Activated T-cell treated with anti-CD3 and anti-CD28 coated beads, Interleukin-2, amount 50 U/mL, for 4 hours (primary cell): Measurements from ENCODE around the gene HSF5. TPM values are rescaled to one million over a fixed set of nuclear protein-coding genes. Genes with fewer than 3 reads are reported as not detected.

Experiments used
- ATAC-seq, 2 donors: fragments of 200-7000 bp; cut with Tn5 transposase; one replicate each; pipeline ENCODE4 v1.10.0; 2021
- DNase-seq: peaks from one replicate; pipeline ENCODE4 v3.0.0-alpha.2; 2020
- H3K27me3 Mint-ChIP-seq: one replicate; pipeline ENCODE4 v1.8.0; 2021; ENCODE audit warnings: low read depth, mixed read lengths
- H3K36me3 Mint-ChIP-seq: one replicate; pipeline ENCODE4 v1.8.0; 2022; ENCODE audit warnings: mixed read lengths; ENCODE audit not compliant: insufficient read depth
- H3K4me1 Mint-ChIP-seq: one replicate; pipeline ENCODE4 v1.8.0; 2021; ENCODE audit warnings: low read depth, mixed read lengths
- H3K4me3 Mint-ChIP-seq: one replicate; pipeline ENCODE4 v1.8.0; 2021; ENCODE audit warnings: mild to moderate bottlenecking, moderate library complexity, mixed read lengths
- H3K9me3 Mint-ChIP-seq: one replicate; pipeline ENCODE4 v1.8.0; 2021; ENCODE audit warnings: mixed read lengths
- total RNA-seq, 3 donors: library from RNA; stranded (reverse); gene quantifications; one replicate each; pipeline ENCODE4 v1.2.1, GENCODE V29; 2021

The HSF5 gene, protein sequence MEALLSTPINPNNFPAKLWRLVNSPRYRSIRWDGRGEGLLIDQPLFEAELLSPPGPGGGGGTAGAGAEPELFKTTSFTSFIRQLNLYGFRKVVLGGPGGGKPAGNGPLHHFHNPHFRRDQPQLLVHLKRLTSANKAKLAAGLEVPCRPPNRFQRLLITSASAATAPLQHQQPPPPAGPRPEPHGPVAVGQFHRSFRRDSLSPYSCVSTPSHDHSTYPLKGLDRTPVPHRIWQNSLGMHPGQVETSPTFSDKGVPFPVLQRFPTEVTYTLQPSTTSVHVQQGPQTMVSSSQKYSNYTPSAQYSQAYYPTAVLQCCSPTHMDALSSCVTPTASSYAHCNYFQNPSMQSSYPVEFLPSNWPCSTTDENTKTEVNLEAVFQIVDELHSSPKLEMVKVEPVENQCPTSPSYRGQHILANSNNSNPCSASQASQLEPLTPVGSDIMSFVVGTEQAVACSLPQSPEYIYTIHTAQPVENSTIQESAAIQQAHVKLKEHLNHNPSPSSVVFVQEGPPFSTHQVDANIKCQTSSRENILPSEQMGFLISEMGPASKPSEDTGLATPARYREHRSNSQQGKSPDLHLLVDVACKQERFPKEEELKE
- total RNA-seq: 1 to 10 TPM; 4.4 to 5.1 (median 5.0) TPM

DNA sequence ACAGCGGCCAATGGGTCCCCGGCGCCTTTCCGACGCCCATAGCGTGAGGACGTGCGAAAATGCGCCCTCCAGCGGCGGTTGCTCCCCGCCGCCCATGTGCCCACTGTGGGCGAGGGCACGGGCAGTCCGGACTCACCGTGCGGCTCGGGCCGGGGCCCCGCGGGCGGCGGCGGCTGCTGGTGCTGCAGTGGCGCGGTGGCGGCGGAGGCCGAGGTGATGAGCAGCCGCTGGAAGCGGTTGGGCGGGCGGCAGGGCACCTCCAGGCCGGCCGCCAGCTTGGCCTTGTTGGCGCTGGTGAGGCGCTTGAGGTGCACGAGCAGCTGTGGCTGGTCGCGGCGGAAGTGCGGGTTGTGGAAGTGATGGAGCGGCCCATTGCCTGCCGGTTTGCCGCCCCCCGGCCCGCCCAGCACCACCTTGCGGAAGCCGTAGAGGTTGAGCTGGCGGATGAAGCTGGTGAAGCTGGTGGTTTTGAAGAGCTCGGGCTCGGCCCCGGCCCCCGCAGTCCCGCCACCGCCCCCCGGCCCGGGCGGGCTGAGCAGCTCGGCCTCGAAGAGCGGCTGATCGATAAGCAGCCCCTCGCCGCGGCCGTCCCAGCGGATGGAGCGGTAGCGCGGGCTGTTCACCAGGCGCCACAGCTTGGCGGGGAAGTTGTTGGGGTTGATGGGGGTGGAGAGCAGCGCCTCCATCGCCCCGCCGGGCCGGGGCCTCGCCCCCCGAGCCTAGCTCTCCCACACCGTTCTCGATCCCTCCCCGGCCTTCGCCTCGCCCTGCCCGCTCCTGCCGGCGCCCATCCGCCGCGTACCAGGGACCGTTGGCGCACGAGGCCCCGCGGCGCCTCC is at the start of gene HSF5:
Gene HSF5, minus strand, starts transcription at position 820 of the 839 bp plus-strand sequence. Its CDS starts 134 bp downstream, at position 686.
- no peaks in the 10 kb centered on the region for H3K27me3 Mint-ChIP-seq
- peak within 1 kb of the TSS; percentile 59 for H3K4me3 Mint-ChIP-seq
- peaks cover 15% of the 10 kb centered on the region for H3K4me1 Mint-ChIP-seq
- DNase-seq (peak; percentile 65), ATAC-seq (peak; percentile 81 to 82)
- H3K36me3 Mint-ChIP-seq: peaks cover 24% of the 10 kb centered on the region
- H3K9me3 Mint-ChIP-seq: no peaks in the 10 kb centered on the region

DNA sequence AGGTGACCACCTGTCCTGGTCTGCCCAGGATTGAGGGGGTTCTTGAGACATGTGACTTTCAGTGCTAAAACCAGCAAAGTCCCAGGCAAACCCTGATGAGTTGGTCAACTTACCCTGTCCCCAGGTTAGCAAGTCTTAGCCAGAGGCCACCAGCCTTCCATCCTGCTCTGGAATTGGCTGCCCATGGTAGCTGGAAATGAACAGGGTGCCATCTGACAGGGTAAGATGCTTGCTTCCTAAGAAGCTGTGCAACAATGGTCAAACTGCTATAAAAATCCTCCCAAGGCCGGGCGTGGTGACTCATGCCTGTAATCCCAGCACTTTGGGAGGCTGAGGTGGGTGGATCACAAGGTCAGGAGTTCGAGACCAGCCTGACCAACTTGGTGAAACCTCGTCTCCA is 49.1 kb upstream of the HSF5 start:
- H3K4me3 Mint-ChIP-seq: no peak overlapping the region
- ATAC-seq: no peak
- H3K4me1 Mint-ChIP-seq: no peaks in the 10 kb centered on the region
- H3K36me3 Mint-ChIP-seq: no peaks in the 10 kb centered on the region
- H3K27me3 Mint-ChIP-seq: peaks cover 13% of the 10 kb centered on the region
- H3K9me3 Mint-ChIP-seq: no peaks in the 10 kb centered on the region
- no peak for DNase-seq

DNA sequence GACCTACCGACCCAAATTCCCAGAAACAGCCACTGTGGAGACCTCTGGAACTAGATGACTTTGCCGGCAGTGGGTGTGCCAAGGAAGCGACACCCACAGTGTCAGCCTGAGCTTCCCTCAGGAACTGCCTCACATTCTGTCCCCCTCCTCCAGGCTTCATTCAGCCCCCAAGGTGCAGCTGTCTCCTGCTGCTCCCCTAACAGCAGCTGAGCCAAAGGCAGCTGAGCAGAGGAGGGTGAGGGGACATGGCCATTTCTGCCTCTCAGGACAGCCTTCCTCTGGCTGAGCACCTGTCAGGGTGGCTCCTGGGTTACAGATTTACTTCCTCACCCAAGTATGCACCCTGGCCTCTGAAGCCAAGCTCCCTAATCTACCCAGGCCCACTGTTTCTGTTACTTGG is 48.3 kb upstream of the HSF5 start:
- no peak for DNase-seq

DNA sequence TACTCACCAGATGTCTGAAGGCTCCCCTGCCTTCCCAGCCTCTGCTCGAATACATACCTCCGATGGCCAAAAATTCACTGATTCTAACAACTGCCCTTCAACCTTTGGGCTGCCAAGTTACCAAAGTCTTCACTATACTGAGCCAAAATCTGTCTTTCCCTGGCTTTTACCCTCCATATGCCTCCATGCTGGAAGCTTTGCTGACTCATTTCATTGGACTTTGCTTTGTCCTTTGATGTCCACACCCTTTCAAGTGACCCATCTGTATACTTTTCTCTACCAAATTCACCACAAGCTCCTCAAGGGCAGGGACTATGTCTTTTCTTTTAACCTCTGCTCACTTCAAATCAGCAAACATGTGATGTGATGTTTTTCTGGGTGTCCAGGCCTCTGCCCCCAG is 47.2 kb upstream of the HSF5 start:
- no peak for DNase-seq

More for the DNA sequence above, 48.3 kb upstream of the HSF5 start:
- H3K4me3 Mint-ChIP-seq: no peak overlapping the region
- no peaks in the 10 kb centered on the region for H3K9me3 Mint-ChIP-seq
- no peaks in the 10 kb centered on the region for H3K36me3 Mint-ChIP-seq
- H3K27me3 Mint-ChIP-seq: peaks cover 13% of the 10 kb centered on the region
- no peak for ATAC-seq
- no peaks in the 10 kb centered on the region for H3K4me1 Mint-ChIP-seq

DNA sequence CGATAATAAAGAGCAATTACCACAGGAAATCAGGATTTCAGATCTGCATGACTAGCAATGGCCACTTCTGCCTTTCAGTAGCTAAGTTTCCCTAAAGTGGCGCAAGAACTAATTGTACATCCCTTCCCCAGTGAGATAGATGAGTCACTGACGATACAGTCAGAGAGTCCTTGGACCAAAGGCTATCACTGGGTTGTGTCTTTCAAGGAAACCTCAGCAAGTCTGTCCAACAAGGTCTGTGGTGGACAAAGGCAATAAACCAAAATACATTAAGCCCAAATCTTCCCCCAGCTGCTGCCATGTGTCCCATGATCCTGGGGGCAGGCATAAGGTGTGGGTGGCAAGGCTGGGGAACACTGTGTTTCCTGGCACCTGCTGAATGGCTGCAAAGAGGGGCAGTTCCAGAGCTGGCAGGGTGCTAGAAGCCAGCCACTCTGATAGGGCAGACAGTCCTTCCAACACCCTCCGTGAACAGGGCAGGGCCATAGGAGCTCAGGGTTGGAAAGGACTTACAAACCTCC is 46.8 kb upstream of the HSF5 start:
- H3K4me1 Mint-ChIP-seq: no peaks in the 10 kb centered on the region
- no peak for ATAC-seq

More for the DNA sequence above, 47.2 kb upstream of the HSF5 start:
- Mint-ChIP-seq H3K9me3 (no peaks in the 10 kb centered on the region), H3K36me3 (no peaks in the 10 kb centered on the region), H3K4me3 (no peak overlapping the region), H3K4me1 (no peaks in the 10 kb centered on the region), H3K27me3 (peaks cover 13% of the 10 kb centered on the region)
- no peak for ATAC-seq

DNA sequence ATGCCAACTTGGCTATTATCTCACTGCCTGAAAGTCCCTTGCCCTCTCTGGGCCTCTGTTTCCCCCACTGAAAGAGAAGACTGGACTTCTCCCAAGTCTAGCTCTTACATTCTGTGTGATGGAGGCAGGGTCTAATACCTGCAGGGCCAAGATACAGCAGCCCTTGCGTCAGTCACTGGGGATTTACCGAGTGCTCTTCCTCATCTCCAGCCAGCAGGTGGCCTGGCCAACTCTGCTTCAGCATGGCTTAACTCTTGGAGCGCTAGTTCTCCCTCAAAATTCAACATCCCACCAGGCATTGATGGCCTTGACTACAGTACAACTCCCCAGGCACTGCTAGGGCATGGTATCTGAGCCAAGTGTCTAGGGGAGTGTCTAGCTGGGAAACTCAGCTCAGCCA is 46.1 kb upstream of the HSF5 start:
- H3K4me1 Mint-ChIP-seq: no peaks in the 10 kb centered on the region
- H3K4me3 Mint-ChIP-seq: no peak overlapping the region
- H3K27me3 Mint-ChIP-seq: peaks cover 17% of the 10 kb centered on the region
- ATAC-seq (no peak), DNase-seq (no peak)
- no peaks in the 10 kb centered on the region for H3K36me3 Mint-ChIP-seq
- no peaks in the 10 kb centered on the region for H3K9me3 Mint-ChIP-seq

More for the DNA sequence above, 46.8 kb upstream of the HSF5 start:
- H3K9me3 Mint-ChIP-seq: no peaks in the 10 kb centered on the region
- H3K36me3 Mint-ChIP-seq: no peaks in the 10 kb centered on the region
- H3K4me3 Mint-ChIP-seq: no peak overlapping the region
- no peak for DNase-seq
- peaks cover 13% of the 10 kb centered on the region for H3K27me3 Mint-ChIP-seq

DNA sequence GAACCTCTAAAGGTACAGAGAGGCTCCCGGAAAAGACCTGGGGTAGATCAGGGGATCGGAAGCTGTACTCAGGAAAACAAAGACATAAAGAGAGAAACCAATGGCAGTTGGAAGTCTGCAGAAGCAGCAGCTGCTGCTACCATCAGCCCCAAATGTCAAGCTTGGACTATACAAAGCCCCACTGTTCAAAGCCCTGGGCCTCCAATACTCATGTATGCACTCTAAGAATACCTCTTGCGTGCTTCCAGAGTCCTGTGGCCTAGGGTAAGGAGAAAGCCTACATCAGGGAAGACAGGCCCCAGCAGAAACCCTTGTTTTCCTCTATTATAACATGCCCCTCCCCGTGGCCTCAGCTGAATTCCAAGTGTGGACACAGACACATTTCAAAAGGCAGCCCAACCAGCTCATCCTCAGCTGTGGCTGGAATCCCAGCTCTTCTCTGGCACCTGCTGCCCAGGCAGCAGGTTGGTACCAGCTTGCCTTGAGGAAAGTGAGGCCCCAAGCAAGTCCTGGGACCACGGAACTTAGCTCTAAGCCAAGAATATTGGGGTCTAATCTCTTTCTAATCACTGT is 45.5 kb upstream of the HSF5 start:
- ATAC-seq: no peak
- no peaks in the 10 kb centered on the region for H3K9me3 Mint-ChIP-seq
- peaks cover 18% of the 10 kb centered on the region for H3K27me3 Mint-ChIP-seq
- H3K4me3 Mint-ChIP-seq: no peak overlapping the region
- no peaks in the 10 kb centered on the region for H3K4me1 Mint-ChIP-seq
- DNase-seq: no peak
- no peaks in the 10 kb centered on the region for H3K36me3 Mint-ChIP-seq

DNA sequence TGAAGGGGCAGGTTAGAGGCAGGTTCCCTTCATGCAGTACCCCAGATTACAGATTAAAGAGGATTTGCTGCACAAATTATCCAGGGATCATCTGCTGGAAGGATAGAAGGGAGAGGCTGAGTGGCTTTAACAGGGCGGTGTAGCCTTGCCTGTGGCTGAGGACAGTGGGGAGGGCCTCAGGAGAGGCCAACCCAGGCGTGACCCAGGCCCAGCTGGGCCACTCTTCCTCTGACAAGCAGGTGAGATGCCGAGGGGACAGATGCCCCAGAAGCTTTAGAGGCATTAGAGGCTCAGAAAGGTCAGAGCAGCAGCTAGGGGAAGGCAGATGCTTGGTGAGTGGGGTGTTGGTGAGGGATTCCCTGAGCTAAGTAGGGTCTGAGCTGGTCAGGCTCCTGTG is 44.3 kb upstream of the HSF5 start:
- ATAC-seq: no peak
- Mint-ChIP-seq H3K4me3 (peak overlapping the region; percentile 3), H3K4me1 (no peaks in the 10 kb centered on the region), H3K36me3 (no peaks in the 10 kb centered on the region), H3K27me3 (peaks cover 18% of the 10 kb centered on the region), H3K9me3 (no peaks in the 10 kb centered on the region)
- DNase-seq: no peak

DNA sequence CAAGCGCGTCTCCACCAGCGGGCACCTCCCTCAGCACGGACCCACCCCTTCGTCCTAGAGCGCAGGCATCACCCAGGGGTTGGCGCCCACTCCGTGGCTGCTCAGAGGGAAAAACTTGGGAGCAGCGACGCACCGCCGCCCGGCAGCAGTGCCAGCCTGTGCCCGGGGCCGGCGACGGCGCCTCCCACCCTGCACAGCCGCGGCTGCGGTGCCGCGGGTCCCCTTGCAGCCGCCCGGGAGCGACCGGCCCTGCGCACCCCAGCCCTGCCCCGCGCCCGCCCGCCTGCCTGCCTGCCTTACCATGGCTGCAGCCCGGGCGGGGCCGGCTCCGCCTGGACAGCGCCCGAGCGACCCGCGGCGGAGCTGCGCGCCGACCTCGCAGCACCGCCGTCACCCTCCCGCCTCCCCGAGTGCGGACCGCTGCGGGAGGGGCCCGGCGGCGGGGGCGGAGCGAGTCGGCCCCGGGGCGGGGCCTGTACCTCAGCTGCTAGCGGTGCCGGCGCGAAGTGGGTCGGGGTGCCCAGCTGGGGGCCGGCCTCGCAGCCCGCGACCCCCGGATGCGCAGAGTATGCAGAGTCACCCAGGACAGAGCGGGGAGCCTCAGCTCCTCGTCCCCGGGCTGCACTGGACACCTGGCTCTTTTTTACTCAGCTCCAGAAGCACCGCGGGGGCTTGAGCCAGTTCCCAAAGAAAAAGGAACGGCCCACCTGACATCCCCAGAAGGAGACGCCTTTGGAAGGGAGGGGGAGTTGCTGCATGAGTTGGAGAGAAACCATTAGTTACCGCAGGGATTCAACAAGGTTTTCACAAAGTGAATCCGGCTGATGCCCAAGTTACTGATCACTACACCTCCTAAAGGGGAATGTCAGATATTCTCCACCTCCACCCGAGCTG is 43.7 kb upstream of the HSF5 start:
- Mint-ChIP-seq H3K27me3 (peaks cover 18% of the 10 kb centered on the region), H3K36me3 (no peaks in the 10 kb centered on the region), H3K9me3 (no peaks in the 10 kb centered on the region), H3K4me3 (peak overlapping the region; percentile 56), H3K4me1 (no peaks in the 10 kb centered on the region)
- peak; percentile 55 for DNase-seq
- ATAC-seq: peak; percentile 93 to 95

DNA sequence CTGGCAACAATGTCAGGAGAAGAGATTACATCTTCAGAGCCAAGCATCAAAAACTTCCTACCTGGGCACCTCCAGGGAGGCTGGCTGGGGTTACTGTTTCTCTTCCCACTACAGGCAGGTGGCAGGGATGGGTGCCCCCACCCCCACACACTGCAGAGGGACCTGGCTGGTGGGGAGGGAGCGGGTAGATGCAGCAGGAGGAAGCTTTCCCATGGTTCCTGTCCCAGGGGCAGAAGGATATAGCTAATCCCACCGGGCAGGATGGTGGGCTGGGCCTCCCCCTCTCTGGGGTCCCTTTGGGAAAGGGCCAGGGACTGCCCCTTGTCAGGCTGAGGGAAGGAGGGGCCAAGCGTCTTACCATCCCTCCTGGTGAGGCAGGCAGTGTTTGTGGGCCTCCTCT is 42.9 kb upstream of the HSF5 start:
- peak overlapping the region; percentile 60 for H3K4me3 Mint-ChIP-seq

DNA sequence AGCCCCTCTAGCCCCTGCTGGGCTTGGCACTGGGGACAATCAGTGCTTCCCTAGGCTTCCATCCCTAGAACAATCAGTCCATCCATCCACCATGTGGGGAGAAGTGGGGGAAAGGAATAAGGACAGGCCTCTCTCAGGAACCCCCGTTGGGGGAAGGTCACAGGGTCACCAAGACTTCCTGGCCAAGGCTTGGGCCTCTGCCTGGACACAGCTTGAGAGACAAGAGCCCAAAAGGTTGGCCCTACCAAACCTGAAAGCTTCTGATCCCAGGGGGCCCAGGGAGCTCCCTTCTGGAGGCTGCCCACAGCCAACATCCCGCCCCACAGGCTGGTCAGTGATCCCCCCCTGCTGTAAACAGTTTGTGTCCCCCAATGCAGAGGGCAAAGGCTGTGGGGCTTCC is 42.4 kb upstream of the HSF5 start:
- no peak for ATAC-seq
- Mint-ChIP-seq H3K4me3 (peak overlapping the region; percentile 60), H3K36me3 (no peaks in the 10 kb centered on the region)

More for the DNA sequence above, 42.9 kb upstream of the HSF5 start:
- Mint-ChIP-seq H3K27me3 (peaks cover 17% of the 10 kb centered on the region), H3K9me3 (no peaks in the 10 kb centered on the region), H3K36me3 (no peaks in the 10 kb centered on the region), H3K4me1 (no peaks in the 10 kb centered on the region)
- ATAC-seq (no peak), DNase-seq (no peak)

DNA sequence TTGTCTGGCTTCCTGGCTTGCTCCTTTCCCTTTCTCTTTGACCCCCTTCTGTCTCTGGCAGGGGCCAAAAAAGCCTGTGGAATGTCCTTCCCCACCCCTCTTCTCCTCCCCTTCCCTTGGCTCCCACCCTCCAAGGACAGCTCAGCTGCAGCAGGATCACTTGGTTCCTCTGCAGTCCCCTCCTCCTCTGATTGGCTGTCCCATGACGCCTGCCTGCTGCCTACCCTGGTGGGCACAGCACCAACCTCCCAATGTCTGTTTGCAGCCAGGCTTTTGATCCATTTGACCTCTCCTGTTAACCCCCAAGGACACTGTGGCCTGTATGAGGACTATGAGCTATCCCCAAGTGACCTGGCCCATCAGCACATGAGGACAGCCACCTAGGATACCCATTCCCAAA is 41.1 kb upstream of the HSF5 start:
- H3K4me1 Mint-ChIP-seq: no peaks in the 10 kb centered on the region
- DNase-seq (no peak), ATAC-seq (no peak)
- no peaks in the 10 kb centered on the region for H3K36me3 Mint-ChIP-seq
- H3K9me3 Mint-ChIP-seq: no peaks in the 10 kb centered on the region
- H3K27me3 Mint-ChIP-seq: peaks cover 7% of the 10 kb centered on the region
- no peak overlapping the region for H3K4me3 Mint-ChIP-seq

More for the DNA sequence above, 42.4 kb upstream of the HSF5 start:
- Mint-ChIP-seq H3K4me1 (no peaks in the 10 kb centered on the region), H3K9me3 (no peaks in the 10 kb centered on the region), H3K27me3 (peaks cover 12% of the 10 kb centered on the region)
- no peak for DNase-seq

DNA sequence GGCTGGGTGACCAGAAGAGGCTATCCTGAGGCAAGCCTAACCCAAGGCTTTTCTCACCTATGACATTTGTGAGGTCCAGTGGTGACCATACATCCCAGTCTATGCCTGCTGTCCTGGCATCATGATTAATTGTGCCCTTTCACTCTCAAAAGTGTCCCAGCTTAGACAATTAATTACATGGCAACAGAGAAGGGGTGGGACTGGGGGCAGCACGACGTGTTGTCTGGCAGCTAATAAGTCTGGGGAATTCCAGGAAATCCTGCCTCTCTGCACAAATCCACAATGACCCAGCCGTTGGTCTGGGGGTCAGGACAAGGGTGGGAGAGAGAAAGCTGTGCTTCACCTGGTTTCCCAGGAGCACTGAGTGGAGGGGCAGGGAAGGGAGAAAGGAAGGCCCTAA is 40.2 kb upstream of the HSF5 start:
- Mint-ChIP-seq H3K27me3 (peaks cover 7% of the 10 kb centered on the region), H3K4me3 (no peak overlapping the region), H3K4me1 (no peaks in the 10 kb centered on the region), H3K9me3 (no peaks in the 10 kb centered on the region), H3K36me3 (no peaks in the 10 kb centered on the region)
- no peak for ATAC-seq
- DNase-seq: no peak
